ENCODE results near the gene AUTS2. TPM values are rescaled to one million over a fixed set of nuclear protein-coding genes. Genes with fewer than 3 reads are reported as not detected.

Gene AUTS2
- total RNA-seq, 1 experiment from 2014 or later, result 50.0 TPM

DNA sequence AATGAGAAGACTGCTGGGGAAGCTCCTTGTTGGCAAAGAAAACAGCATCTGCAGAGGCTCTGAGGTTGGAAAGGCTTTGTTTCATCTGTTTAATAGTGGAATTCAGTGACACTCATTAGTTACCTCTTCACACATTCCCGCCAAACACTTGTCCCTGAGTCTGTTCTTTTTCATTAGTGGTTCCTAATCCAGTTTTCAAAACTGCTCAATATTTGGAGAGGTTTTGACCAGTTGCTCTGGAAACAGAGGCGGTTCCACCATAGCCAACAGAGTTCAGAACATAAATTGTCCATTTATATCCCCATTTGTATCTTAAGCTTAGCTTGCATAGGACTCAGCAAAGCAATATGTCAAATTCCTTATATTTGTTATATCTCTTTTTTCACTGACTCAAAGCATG is 754.6 kb downstream of the AUTS2 start:
- no peaks in the 10 kb centered on the region for H3K36me3 Mint-ChIP-seq
- ChIA-PET CTCF (no interaction called here), POLR2A (no interaction called here)
- no peaks in the 10 kb centered on the region; the same call in 1 of the 2 replicates for H3K27me3 Mint-ChIP-seq (ENCODE audit: low read depth)
- H3K27ac Mint-ChIP-seq, result no peak overlapping the region
- no peak overlapping the region for H3K4me3 Mint-ChIP-seq
- ATAC-seq, result no peak
- no peak for DNase-seq (ENCODE audit: low spot score)
- H3K4me1 Mint-ChIP-seq, result peaks cover 13% of the 10 kb centered on the region
- H3K9me3 Mint-ChIP-seq, result no peaks in the 10 kb centered on the region
- TF ChIP-seq, protein P1, sequence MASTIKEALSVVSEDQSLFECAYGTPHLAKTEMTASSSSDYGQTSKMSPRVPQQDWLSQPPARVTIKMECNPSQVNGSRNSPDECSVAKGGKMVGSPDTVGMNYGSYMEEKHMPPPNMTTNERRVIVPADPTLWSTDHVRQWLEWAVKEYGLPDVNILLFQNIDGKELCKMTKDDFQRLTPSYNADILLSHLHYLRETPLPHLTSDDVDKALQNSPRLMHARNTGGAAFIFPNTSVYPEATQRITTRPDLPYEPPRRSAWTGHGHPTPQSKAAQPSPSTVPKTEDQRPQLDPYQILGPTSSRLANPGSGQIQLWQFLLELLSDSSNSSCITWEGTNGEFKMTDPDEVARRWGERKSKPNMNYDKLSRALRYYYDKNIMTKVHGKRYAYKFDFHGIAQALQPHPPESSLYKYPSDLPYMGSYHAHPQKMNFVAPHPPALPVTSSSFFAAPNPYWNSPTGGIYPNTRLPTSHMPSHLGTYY (CRISPR knock-in tag; IDR thresholded peaks at IDR 0.05), result no peak
- no peak for TF ChIP-seq NFE2L1 (CRISPR knock-in tag; IDR thresholded peaks at IDR 0.05)
- no peak for TF ChIP-seq GABPB1 (CRISPR knock-in tag; IDR thresholded peaks at IDR 0.05)

DNA sequence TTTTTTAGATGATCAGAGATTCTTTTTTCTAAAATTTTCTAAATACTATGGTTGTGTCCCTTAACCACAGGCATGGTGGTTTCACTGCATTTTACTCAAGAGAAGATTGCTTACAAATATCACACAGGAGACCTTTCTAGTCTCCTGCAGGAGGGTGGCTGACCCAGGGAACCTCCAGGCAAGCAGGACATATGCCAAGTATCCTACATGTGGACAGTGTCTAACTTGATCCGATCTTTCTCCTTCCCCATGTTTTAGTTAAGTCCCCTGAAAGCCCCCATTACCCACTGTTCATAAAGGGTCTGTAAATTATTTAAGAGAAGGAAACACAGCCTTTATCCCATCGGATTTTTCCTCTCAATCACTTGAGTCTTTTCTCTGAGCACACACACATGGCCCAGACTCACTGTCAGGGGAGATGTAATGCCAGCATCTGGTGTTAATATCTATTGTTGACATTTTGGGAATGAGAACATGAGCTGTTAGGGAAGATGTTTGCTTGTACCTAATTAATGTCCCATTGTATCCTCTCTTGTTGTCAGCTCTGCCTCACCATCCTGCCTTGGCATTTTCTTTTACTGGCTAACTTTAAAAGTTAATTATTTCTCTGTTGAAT is 755.2 kb downstream of the AUTS2 start:
- Mint-ChIP-seq H3K36me3 (no peaks in the 10 kb centered on the region), H3K4me3 (no peak overlapping the region), H3K4me1 (peaks cover 13% of the 10 kb centered on the region), H3K27me3 (ENCODE audit: low read depth) (no peaks in the 10 kb centered on the region; the same call in 1 of the 2 replicates), H3K9me3 (no peaks in the 10 kb centered on the region), H3K27ac (no peak overlapping the region)
- CTCF ChIA-PET, result no interaction called here
- DNase-seq (ENCODE audit: low spot score) (no peak), ATAC-seq (no peak)
- TF ChIP-seq, protein P2, sequence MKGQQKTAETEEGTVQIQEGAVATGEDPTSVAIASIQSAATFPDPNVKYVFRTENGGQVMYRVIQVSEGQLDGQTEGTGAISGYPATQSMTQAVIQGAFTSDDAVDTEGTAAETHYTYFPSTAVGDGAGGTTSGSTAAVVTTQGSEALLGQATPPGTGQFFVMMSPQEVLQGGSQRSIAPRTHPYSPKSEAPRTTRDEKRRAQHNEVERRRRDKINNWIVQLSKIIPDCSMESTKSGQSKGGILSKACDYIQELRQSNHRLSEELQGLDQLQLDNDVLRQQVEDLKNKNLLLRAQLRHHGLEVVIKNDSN (CRISPR knock-in tag; IDR thresholded peaks at IDR 0.05), result no peak
- no peak for TF ChIP-seq SOX15 (CRISPR knock-in tag; IDR thresholded peaks at IDR 0.05)
- TF ChIP-seq, protein P3, sequence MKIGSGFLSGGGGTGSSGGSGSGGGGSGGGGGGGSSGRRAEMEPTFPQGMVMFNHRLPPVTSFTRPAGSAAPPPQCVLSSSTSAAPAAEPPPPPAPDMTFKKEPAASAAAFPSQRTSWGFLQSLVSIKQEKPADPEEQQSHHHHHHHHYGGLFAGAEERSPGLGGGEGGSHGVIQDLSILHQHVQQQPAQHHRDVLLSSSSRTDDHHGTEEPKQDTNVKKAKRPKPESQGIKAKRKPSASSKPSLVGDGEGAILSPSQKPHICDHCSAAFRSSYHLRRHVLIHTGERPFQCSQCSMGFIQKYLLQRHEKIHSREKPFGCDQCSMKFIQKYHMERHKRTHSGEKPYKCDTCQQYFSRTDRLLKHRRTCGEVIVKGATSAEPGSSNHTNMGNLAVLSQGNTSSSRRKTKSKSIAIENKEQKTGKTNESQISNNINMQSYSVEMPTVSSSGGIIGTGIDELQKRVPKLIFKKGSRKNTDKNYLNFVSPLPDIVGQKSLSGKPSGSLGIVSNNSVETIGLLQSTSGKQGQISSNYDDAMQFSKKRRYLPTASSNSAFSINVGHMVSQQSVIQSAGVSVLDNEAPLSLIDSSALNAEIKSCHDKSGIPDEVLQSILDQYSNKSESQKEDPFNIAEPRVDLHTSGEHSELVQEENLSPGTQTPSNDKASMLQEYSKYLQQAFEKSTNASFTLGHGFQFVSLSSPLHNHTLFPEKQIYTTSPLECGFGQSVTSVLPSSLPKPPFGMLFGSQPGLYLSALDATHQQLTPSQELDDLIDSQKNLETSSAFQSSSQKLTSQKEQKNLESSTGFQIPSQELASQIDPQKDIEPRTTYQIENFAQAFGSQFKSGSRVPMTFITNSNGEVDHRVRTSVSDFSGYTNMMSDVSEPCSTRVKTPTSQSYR (CRISPR knock-in tag; IDR thresholded peaks at IDR 0.05), result no peak
- no peak for TF ChIP-seq GABPB1 (CRISPR knock-in tag; IDR thresholded peaks at IDR 0.05)
- TF ChIP-seq TP53 (CRISPR knock-in tag; IDR thresholded peaks at IDR 0.05), result no peak
- no peak for TF ChIP-seq ZNF671 (CRISPR knock-in tag; IDR thresholded peaks at IDR 0.05)
- TF ChIP-seq NR3C1 (CRISPR knock-in tag; conservative IDR thresholded peaks at IDR 0.05; ENCODE audit: low read depth), result no peak
- no peak for TF ChIP-seq NFATC4 (CRISPR knock-in tag; IDR thresholded peaks at IDR 0.05)
- no peak for TF ChIP-seq OVOL2 (CRISPR knock-in tag; IDR thresholded peaks at IDR 0.05; ENCODE audit: borderline replicate concordance)
- TF ChIP-seq ATF1 (CRISPR knock-in tag; IDR thresholded peaks at IDR 0.05), result no peak
- no peak for TF ChIP-seq SMAD3 (CRISPR knock-in tag; IDR thresholded peaks at IDR 0.05; ENCODE audit: borderline replicate concordance)
- no peak for TF ChIP-seq ZNF416 (CRISPR knock-in tag; IDR thresholded peaks at IDR 0.05)
- TF ChIP-seq, protein P4, sequence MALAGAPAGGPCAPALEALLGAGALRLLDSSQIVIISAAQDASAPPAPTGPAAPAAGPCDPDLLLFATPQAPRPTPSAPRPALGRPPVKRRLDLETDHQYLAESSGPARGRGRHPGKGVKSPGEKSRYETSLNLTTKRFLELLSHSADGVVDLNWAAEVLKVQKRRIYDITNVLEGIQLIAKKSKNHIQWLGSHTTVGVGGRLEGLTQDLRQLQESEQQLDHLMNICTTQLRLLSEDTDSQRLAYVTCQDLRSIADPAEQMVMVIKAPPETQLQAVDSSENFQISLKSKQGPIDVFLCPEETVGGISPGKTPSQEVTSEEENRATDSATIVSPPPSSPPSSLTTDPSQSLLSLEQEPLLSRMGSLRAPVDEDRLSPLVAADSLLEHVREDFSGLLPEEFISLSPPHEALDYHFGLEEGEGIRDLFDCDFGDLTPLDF (CRISPR knock-in tag; IDR thresholded peaks at IDR 0.05), result no peak
- TF ChIP-seq, protein P5, sequence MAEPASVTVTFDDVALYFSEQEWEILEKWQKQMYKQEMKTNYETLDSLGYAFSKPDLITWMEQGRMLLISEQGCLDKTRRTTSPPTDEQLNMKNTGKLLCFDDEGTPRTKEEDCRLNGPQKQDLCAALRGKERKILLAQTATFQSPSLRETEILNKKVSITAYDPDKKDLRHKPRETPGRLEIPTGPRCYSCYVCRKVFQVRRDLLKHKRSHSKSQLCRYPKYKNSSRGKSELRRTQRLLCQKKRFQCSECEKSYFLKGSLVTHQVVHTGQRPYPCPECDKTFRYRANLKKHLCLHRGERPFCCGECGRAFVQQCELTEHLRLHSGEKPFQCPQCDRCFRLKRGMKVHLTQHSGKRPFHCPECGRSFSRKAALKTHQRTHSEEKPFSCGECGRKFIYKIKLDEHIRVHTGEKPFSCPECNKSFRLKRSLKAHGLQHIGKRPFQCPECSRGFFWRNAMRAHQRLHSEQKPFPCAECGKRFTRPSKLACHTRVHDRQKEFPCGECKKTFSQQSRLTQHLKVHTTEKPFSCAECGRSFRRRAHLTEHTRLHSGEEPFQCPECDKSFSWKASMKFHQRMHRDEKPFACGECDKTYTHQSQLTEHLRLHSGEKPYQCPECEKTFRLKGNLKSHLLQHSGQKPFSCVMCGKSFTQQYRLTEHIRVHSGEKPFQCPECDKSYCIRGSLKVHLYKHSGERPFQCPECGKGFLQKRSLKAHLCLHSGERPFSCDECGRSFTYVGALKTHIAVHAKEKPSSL (CRISPR knock-in tag; conservative IDR thresholded peaks at IDR 0.05), result no peak
- TF ChIP-seq GRHL2 (CRISPR knock-in tag; IDR thresholded peaks at IDR 0.05; ENCODE audit: insufficient replicate concordance, severe bottlenecking), result no peak
- no peak for TF ChIP-seq TEAD1 (CRISPR knock-in tag; IDR thresholded peaks at IDR 0.05)
- TF ChIP-seq, protein P6, sequence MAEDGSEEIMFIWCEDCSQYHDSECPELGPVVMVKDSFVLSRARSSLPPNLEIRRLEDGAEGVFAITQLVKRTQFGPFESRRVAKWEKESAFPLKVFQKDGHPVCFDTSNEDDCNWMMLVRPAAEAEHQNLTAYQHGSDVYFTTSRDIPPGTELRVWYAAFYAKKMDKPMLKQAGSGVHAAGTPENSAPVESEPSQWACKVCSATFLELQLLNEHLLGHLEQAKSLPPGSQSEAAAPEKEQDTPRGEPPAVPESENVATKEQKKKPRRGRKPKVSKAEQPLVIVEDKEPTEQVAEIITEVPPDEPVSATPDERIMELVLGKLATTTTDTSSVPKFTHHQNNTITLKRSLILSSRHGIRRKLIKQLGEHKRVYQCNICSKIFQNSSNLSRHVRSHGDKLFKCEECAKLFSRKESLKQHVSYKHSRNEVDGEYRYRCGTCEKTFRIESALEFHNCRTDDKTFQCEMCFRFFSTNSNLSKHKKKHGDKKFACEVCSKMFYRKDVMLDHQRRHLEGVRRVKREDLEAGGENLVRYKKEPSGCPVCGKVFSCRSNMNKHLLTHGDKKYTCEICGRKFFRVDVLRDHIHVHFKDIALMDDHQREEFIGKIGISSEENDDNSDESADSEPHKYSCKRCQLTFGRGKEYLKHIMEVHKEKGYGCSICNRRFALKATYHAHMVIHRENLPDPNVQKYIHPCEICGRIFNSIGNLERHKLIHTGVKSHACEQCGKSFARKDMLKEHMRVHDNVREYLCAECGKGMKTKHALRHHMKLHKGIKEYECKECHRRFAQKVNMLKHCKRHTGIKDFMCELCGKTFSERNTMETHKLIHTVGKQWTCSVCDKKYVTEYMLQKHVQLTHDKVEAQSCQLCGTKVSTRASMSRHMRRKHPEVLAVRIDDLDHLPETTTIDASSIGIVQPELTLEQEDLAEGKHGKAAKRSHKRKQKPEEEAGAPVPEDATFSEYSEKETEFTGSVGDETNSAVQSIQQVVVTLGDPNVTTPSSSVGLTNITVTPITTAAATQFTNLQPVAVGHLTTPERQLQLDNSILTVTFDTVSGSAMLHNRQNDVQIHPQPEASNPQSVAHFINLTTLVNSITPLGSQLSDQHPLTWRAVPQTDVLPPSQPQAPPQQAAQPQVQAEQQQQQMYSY (CRISPR knock-in tag; IDR thresholded peaks at IDR 0.05), result no peak
- TF ChIP-seq ELF4 (CRISPR knock-in tag; IDR thresholded peaks at IDR 0.05; ENCODE audit: low read depth), result no peak
- no peak for TF ChIP-seq PRRX2 (CRISPR knock-in tag; IDR thresholded peaks at IDR 0.05)
- no peak for TF ChIP-seq ESRRA (CRISPR knock-in tag; IDR thresholded peaks at IDR 0.05; ENCODE audit: borderline replicate concordance)
- POLR2A ChIA-PET, result no interaction called here
